Tibial nerve (tissue), 4 donors: Measurements from ENCODE around the gene KHNYN. TPM values are rescaled to one million over a fixed set of nuclear protein-coding genes. Genes with fewer than 3 reads are reported as not detected.

Experiments used
- DNase-seq, 2 donors: peaks; one replicate each; pipeline ENCODE4 v3.0.0-alpha.2; 2019; ENCODE audit warnings: low spot score in 2 of 2
- H3K27ac ChIP-seq, 4 donors: fragments of 200-600 bp; sonication (generic) in 3 of 4; one replicate each; pipeline ENCODE4 v1.5.1; 2017 to 2019; ENCODE audit warnings: mild to moderate bottlenecking in 1 of 4
- H3K27me3 ChIP-seq, 2 donors: fragments of 200-600 bp; sonication (generic) in 1 of 2; one replicate each; pipeline versions ENCODE4 v1.5.1 to v1.6.0; 2017 to 2019
- H3K36me3 ChIP-seq, 3 donors: fragments of 200-600 bp; sonication (generic); one replicate each; pipeline ENCODE4 v1.5.1; 2018 to 2019
- H3K4me1 ChIP-seq, 4 donors: fragments of 200-600 bp; sonication (generic) in 3 of 4; one replicate each; pipeline ENCODE4 v1.5.1; 2017 to 2019
- H3K4me3 ChIP-seq, 4 donors: fragments of 200-600 bp; sonication (generic) in 3 of 4; one replicate each; pipeline ENCODE4 v1.5.1; 2017 to 2019; ENCODE audit warnings: mild to moderate bottlenecking in 1 of 4, moderate library complexity in 1 of 4
- H3K9me3 ChIP-seq, 4 donors: fragments of 200-600 bp; sonication (generic) in 3 of 4; one replicate each; pipeline ENCODE4 v1.5.1; 2017 to 2019
- CTCF ChIP-seq, 5 experiments: fragments of 200-600 bp in 3 of 5; fragments of 450-650 bp in 2 of 5; sonication (generic) in 3 of 5; IDR thresholded peaks; one replicate each; pipeline ENCODE4 v1.5.1; 2016 to 2019; ENCODE audit warnings: antibody characterized with exemption in 5 of 5, mild to moderate bottlenecking in 3 of 5, moderate library complexity in 2 of 5
- EP300 ChIP-seq, 2 donors: sonication (generic); formaldehyde crosslinking; IDR thresholded peaks; one replicate each; pipeline ENCODE4 v1.6.1; 2017; ENCODE audit warnings: antibody characterized with exemption in 2 of 2, mild to moderate bottlenecking in 1 of 2
- POLR2A ChIP-seq, 2 donors: fragments of 450-650 bp; IDR thresholded peaks; one replicate each; pipeline ENCODE4 v1.6.1; 2017; ENCODE audit warnings: antibody characterized with exemption in 2 of 2, mild to moderate bottlenecking in 2 of 2, moderate library complexity in 2 of 2
- WGBS, 2 donors: methylation state at CpG; one replicate each; pipeline ENCODE4 v1.1.5; 2018; 5-methylcytosine and 5-hydroxymethylcytosine counted together
- total RNA-seq, 4 donors: library from RNA; depleted of rRNA; stranded (reverse); fragments of >200 nt; gene quantifications; one replicate each; pipeline ENCODE4 v1.1.0, GENCODE V29; 2016

KHNYN gene
- total RNA-seq, 4 donors from 2014 or later, result 66.8 to 106 (median 84.5) TPM

DNA sequence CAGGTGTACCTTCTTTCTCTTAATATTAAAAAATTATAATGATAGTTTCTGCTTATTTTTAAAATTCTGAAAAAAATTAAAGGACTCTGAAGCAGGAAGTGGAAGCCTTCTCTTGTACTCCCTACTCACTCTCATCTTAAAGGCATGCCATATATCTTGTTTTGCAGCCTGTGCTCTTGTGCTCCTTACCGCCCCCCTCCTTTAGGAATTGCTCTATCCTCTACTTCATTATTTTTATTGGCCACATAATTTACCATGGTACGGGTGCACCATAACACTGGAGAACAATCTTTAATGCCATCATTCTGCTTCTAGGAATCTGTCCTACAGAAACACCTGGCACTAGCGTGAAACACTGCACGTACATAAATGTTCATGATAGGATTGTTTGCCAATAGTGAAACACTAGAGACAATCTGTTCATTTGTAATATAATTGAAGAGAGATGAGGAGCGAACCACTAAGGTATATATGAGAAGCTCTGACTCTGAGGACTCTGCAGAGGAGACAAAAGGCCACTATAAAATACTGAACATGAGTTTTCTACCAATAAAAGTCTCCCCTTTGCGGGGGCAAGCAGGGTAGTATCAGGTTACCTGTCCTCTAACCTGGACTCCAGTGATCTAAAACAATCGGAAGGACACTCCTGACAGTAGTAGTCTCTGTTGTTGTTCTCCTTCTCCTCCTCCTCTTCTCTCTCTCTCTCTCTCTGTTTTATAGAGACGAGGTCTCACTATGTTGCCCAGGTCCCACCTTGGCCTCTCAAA lies 37.2 kb upstream of the KHNYN start:
- Histone ChIP-seq H3K27me3 (no peaks in the 10 kb centered on the region), H3K4me3 (no peak overlapping the region), H3K9me3 (no peaks in the 10 kb centered on the region), H3K4me1 (peaks cover 0 to 11% (median 0%) of the 10 kb centered on the region in 4 donors), H3K36me3 (no peaks in the 10 kb centered on the region), H3K27ac (no peak overlapping the region)
- no peak for DNase-seq
- 51 to 55% methylated on average over 8 of the region's 8 CpGs for WGBS, 2 donors
- no peak for TF ChIP-seq POLR2A (IDR thresholded peaks at IDR 0.05)
- no peak for TF ChIP-seq CTCF (IDR thresholded peaks at IDR 0.05)
- no peak for TF ChIP-seq EP300 (IDR thresholded peaks at IDR 0.05)

- DNase-seq, result no peak
- WGBS, 2 donors, result 39 to 50% methylated on average over 3 of the region's 3 CpGs
- Histone ChIP-seq H3K36me3 (no peaks in the 10 kb centered on the region), H3K27me3 (no peaks in the 10 kb centered on the region), H3K4me3 (no peak overlapping the region), H3K9me3 (no peaks in the 10 kb centered on the region), H3K4me1 (peaks cover 0 to 22% (median 4%) of the 10 kb centered on the region in 4 donors), H3K27ac (no peak overlapping the region)
- TF ChIP-seq EP300 (IDR thresholded peaks at IDR 0.05) (no peak), CTCF (IDR thresholded peaks at IDR 0.05) (no peak), POLR2A (IDR thresholded peaks at IDR 0.05) (no peak)
Measured at GRCh38 chr14:24394275-24394674, 35.5 kb upstream of the KHNYN start.

DNA sequence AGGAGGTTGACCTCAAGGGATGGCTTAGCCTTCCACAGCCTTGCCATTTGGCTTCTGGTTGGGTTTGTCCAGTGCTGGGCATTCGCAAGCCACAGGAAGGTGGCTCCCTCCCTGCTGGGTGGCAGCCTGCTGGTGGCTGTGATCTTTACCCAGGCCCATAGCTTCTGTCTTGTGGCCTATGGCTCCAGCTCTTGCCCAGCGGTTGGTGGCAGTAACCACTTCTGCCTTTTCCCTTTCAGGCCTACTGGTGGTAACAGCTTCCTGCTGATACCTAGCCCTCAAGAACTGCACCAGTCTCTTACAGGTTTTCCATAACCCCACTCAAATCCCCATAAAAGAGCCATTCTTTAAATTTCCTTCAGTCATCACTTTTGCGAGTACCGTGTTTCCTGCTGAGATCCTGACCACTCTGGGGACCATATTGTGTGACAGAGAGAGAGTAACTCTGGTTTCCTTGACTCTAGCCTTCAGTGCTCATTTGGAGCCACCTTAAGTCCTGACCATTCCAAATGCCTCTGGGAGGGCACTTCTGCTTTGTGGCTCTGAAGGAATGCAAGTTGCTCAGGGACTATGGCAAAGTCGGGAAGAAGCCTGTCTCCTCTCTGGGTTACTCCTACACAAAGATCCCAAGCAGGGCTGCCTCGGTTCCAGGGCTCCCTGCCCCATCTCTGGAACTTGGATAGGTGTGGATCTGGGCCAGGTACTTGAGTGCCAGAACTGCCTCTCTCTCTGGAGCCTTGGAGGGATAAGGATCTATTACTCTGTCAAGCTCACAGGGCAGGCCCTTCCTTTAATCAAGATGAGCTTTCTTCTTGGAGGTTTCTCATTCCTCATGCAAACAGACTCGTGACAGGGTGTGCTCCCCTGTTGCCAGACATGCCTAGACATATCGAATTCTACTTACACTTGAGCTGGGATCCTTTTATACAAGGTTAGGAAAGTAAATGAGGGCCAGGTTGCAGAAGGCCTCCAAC lies 33.9 kb upstream of the KHNYN start:
- no peaks in the 10 kb centered on the region for H3K36me3 ChIP-seq
- H3K27ac ChIP-seq, result no peak overlapping the region
- DNase-seq, result no peak
- 57 to 62% methylated on average over 8 of the region's 8 CpGs for WGBS, 2 donors
- TF ChIP-seq EP300 (IDR thresholded peaks at IDR 0.05) (no peak), CTCF (IDR thresholded peaks at IDR 0.05) (no peak), POLR2A (IDR thresholded peaks at IDR 0.05) (no peak)
- H3K9me3 ChIP-seq, result no peaks in the 10 kb centered on the region
- H3K27me3 ChIP-seq, result no peaks in the 10 kb centered on the region
- peaks cover 0 to 38% (median 15%) of the 10 kb centered on the region in 4 donors for H3K4me1 ChIP-seq
- H3K4me3 ChIP-seq, result no peak overlapping the region

GRCh38 chr14:24397639-24398292 lies 32.0 kb upstream of the KHNYN start:
- H3K4me3 ChIP-seq, result peak overlapping the region in 1 of 4 donors; percentile 88
- H3K4me1 ChIP-seq, result peaks cover 0 to 52% (median 21%) of the 10 kb centered on the region in 4 donors
- no peaks in the 10 kb centered on the region for H3K36me3 ChIP-seq
- H3K27ac ChIP-seq, result peak overlapping the region; percentile 9 to 89 (median 80)
- no peaks in the 10 kb centered on the region for H3K9me3 ChIP-seq
- TF ChIP-seq EP300 (IDR thresholded peaks at IDR 0.05) (no peak), CTCF (IDR thresholded peaks at IDR 0.05) (no peak)
- no peak for DNase-seq
- 32 to 36% methylated on average over 6 of the region's 6 CpGs for WGBS, 2 donors
- H3K27me3 ChIP-seq, result no peaks in the 10 kb centered on the region
